Kidney (tissue), 14 donors: Measurements from ENCODE around the gene ZNF236. TPM values are rescaled to one million over a fixed set of nuclear protein-coding genes. Genes with fewer than 3 reads are reported as not detected.

Experiments used
- DNase-seq, 5 donors: peaks; one replicate each; pipeline ENCODE4 v3.0.0-alpha.2; 2013 to 2020
- FAIRE-seq: peaks from 2 replicates; lab custom pipeline; 2012; peaks lifted over from hg19 to GRCh38; lab: Jason Lieb, UNC
- H3K27ac ChIP-seq, 2 donors: one replicate each; pipeline ENCODE4 v1.7.0; 2013; ENCODE audit warnings: low read depth in 2 of 2, low read length in 2 of 2, inconsistent platforms in 1 of 2
- H3K27me3 ChIP-seq: one replicate; pipeline ENCODE4 v1.7.1; 2013; ENCODE audit warnings: low read length, inconsistent platforms; ENCODE audit not compliant: control insufficient read depth, insufficient read depth
- H3K36me3 ChIP-seq, 3 donors: one replicate each; pipeline versions ENCODE4 v1.7.0 to v1.7.1; 2013; ENCODE audit warnings: low read length in 3 of 3, control low read depth in 1 of 3, inconsistent platforms in 1 of 3; ENCODE audit not compliant: insufficient read depth in 3 of 3, control insufficient read depth in 2 of 3
- H3K4me1 ChIP-seq, 3 donors: one replicate each; pipeline versions ENCODE4 v1.7.0 to v1.7.1; 2013; ENCODE audit warnings: low read length in 3 of 3, inconsistent platforms in 1 of 3, low read depth in 1 of 3; ENCODE audit not compliant: control insufficient read depth in 2 of 3, insufficient read depth in 2 of 3
- H3K4me3 ChIP-seq, 3 donors: one replicate each; pipeline versions ENCODE4 v1.7.0 to v1.8.1; 2013; ENCODE audit warnings: low read length in 3 of 3, control low read depth in 1 of 3, inconsistent platforms in 1 of 3
- H3K9ac ChIP-seq, 3 donors: one replicate each; pipeline versions ENCODE4 v1.7.0 to v1.7.1; 2013; ENCODE audit warnings: low read length in 3 of 3, control low read depth in 1 of 3, inconsistent platforms in 1 of 3
- H3K9me3 ChIP-seq, 3 donors: one replicate each; pipeline versions ENCODE4 v1.7.0 to v1.7.1; 2013; ENCODE audit warnings: low read length in 3 of 3, control low read depth in 1 of 3, inconsistent platforms in 1 of 3; ENCODE audit not compliant: control insufficient read depth in 2 of 3, insufficient read depth in 1 of 3
- CTCF ChIP-seq: IDR thresholded peaks from 3 replicates; pipeline ENCODE4 v1.5.1; 2012; ENCODE audit warnings: mild to moderate bottlenecking, moderate library complexity, borderline replicate concordance; ENCODE audit not compliant: insufficient read depth; ENCODE audit errors: extremely low read depth
- intact Hi-C: fragments of 100-400 bp; cut with DNase I; formaldehyde crosslinking; loops from one replicate; pipeline ENCODE4 v1.11.1; 2022
- polyA plus RNA-seq: library from polyadenylated mRNA; stranded (reverse); fragments of 350-450 nt; fragmentation: Illumina TruSeq; extraction: RNeasy Lipid Tissue Mini Kit (QIAGEN cat#74804); gene quantifications from one replicate; pipeline ENCODE4 v1.2.3, GENCODE V29; 2014; ENCODE audit warnings: low read depth, low replicate concordance; ENCODE audit not compliant: insufficient read depth
- total RNA-seq: library from RNA; stranded (reverse); fragmentation: NEBNext Ultra II Directional; extraction: Animal tissue kit (Norgen Biotek cat#: 25700); gene quantifications from one replicate; pipeline ENCODE4 v1.2.1, GENCODE V29; 2021
- donor health status: control.
- donor health status: control.
- donor health status: control.
- donor health status: control.
- donor health status: control.
- donor health status: DM: yes; HTN: yes; CAD: no.
- donor health status: Normal renal cell carcinoma (clear cell type).

ZNF236 gene
- total and polyA plus RNA-seq, 2 donors from 2014 or later = 1.1 to 18.6 TPM

- no peak for TF ChIP-seq CTCF
- FAIRE-seq (no peak), DNase-seq (peak in 2 of 5 donors; percentile 77 to 80)
- H3K27ac ChIP-seq = peak overlapping the region; percentile 67 to 83
- peak overlapping the region; percentile 53 to 78 (median 68) for H3K4me3 ChIP-seq
- H3K9ac ChIP-seq = peak overlapping the region; percentile 33 to 67 (median 59)
- no peaks in the 10 kb centered on the region for H3K27me3 ChIP-seq
- intact Hi-C loops = no loop called here
- no peaks in the 10 kb centered on the region for H3K36me3 ChIP-seq
- H3K9me3 ChIP-seq = no peaks in the 10 kb centered on the region
- peaks cover 0 to 9% (median 5%) of the 10 kb centered on the region in 3 donors for H3K4me1 ChIP-seq
Observed at GRCh38 chr18:76823161-76823538, 793 bp downstream of the ZNF236 start.

GRCh38 chr18:76823587-76824011 lies 1.2 kb downstream of the ZNF236 start:
- Histone ChIP-seq H3K4me1 (peaks cover 0 to 9% (median 5%) of the 10 kb centered on the region in 3 donors), H3K27ac (peak overlapping the region; percentile 36 to 83), H3K9ac (peak overlapping the region in 2 of 3 donors; percentile 59 to 67), H3K4me3 (peak overlapping the region; percentile 53 to 78 (median 68)), H3K36me3 (no peaks in the 10 kb centered on the region), H3K9me3 (no peaks in the 10 kb centered on the region), H3K27me3 (no peaks in the 10 kb centered on the region)
- no peak for FAIRE-seq
- intact Hi-C loops = no loop called here
- TF ChIP-seq CTCF = no peak
- peak; percentile 41 to 79 (median 70) for DNase-seq

- Histone ChIP-seq H3K27me3 (no peaks in the 10 kb centered on the region), H3K27ac (peak overlapping the region in 1 of 2 donors; percentile 2), H3K4me1 (peaks cover 0 to 9% (median 5%) of the 10 kb centered on the region in 3 donors), H3K9me3 (no peaks in the 10 kb centered on the region), H3K9ac (no peak overlapping the region), H3K36me3 (no peaks in the 10 kb centered on the region), H3K4me3 (peak overlapping the region in 1 of 3 donors; percentile 78)
- FAIRE-seq = no peak
- DNase-seq = peak in 1 of 5 donors; percentile 57
- no peak for TF ChIP-seq CTCF
- intact Hi-C loops = no loop called here
Observed at GRCh38 chr18:76824145-76824676, 1.9 kb downstream of the ZNF236 start.
